H9 (cell line): ENCODE results near the gene KREMEN2. TPM values are rescaled to one million over a fixed set of nuclear protein-coding genes. Genes with fewer than 3 reads are reported as not detected.

Experiments used
- DNase-seq: peaks from one replicate; pipeline ENCODE4 v3.0.0-alpha.2; 2017
- H2AFZ ChIP-seq: one replicate; pipeline ENCODE4 v1.6.1; 2013; ENCODE audit warnings: mild to moderate bottlenecking, low read length, control low read depth, moderate library complexity
- H2AK5ac ChIP-seq: 2 replicates; pipeline ENCODE4 v1.6.1; 2013; ENCODE audit warnings: low read length, control low read depth, mixed read lengths; ENCODE audit not compliant: insufficient read length
- H2BK120ac ChIP-seq: one replicate; pipeline ENCODE4 v1.6.1; 2013; ENCODE audit warnings: low read depth, mild to moderate bottlenecking, low read length, control low read depth, inconsistent platforms; ENCODE audit not compliant: poor library complexity, severe bottlenecking
- H2BK12ac ChIP-seq: 2 replicates; pipeline ENCODE4 v1.6.1; 2013; ENCODE audit warnings: low read length, control low read depth, mixed read lengths, low read depth; ENCODE audit not compliant: insufficient read length
- H2BK15ac ChIP-seq: 2 replicates; pipeline ENCODE4 v1.6.1; 2013; ENCODE audit warnings: low read depth, low read length, control low read depth
- H2BK20ac ChIP-seq: one replicate; pipeline ENCODE4 v1.6.1; 2013; ENCODE audit warnings: low read depth, mild to moderate bottlenecking, low read length, control low read depth, inconsistent platforms; ENCODE audit not compliant: poor library complexity, severe bottlenecking
- H2BK5ac ChIP-seq: 2 replicates; pipeline ENCODE4 v1.6.1; 2013; ENCODE audit warnings: low read length, control low read depth, mixed read lengths; ENCODE audit not compliant: insufficient read length
- H3K14ac ChIP-seq: 2 replicates; pipeline ENCODE4 v1.6.1; 2013; ENCODE audit warnings: low read length, control low read depth; ENCODE audit not compliant: insufficient read depth
- H3K18ac ChIP-seq: 2 replicates; pipeline ENCODE4 v1.6.1; 2013; ENCODE audit warnings: low read depth, mild to moderate bottlenecking, mixed read lengths, low read length, control low read depth; ENCODE audit not compliant: insufficient read length
- H3K23ac ChIP-seq: 2 replicates; pipeline ENCODE4 v1.6.1; 2013; ENCODE audit warnings: low read length, control low read depth, mixed read lengths, low read depth; ENCODE audit not compliant: insufficient read length
- H3K23me2 ChIP-seq: 2 replicates; pipeline ENCODE4 v1.6.1; 2013; ENCODE audit warnings: low read depth, mild to moderate bottlenecking, mixed read lengths, low read length, control low read depth; ENCODE audit not compliant: insufficient read length, poor library complexity, severe bottlenecking
- H3K27ac ChIP-seq: 2 replicates; pipeline ENCODE4 v1.5.1; 2013; ENCODE audit warnings: low read length, control low read depth, mixed read lengths, low read depth; ENCODE audit not compliant: insufficient read length
- H3K27me3 ChIP-seq: 2 replicates; pipeline ENCODE4 v1.6.1; 2013; ENCODE audit warnings: low read length, control low read depth, inconsistent platforms; ENCODE audit not compliant: insufficient read depth
- H3K4ac ChIP-seq: 2 replicates; pipeline ENCODE4 v1.6.1; 2013; ENCODE audit warnings: low read depth, mild to moderate bottlenecking, control low read depth, inconsistent platforms, low read length, moderate library complexity
- H3K4me1 ChIP-seq: 2 replicates; pipeline ENCODE4 v1.6.1; 2013; ENCODE audit warnings: low read length, control low read depth, inconsistent platforms; ENCODE audit not compliant: insufficient read depth
- H3K4me2 ChIP-seq: 2 replicates; pipeline ENCODE4 v1.6.1; 2013; ENCODE audit warnings: low read length, control low read depth, mixed read lengths; ENCODE audit not compliant: insufficient read length, insufficient read depth
- H3K56ac ChIP-seq: 2 replicates; pipeline ENCODE4 v1.6.1; 2013; ENCODE audit warnings: low read depth, mild to moderate bottlenecking, mixed read lengths, low read length, control low read depth; ENCODE audit not compliant: insufficient read length
- H3K79me1 ChIP-seq: 2 replicates; pipeline ENCODE4 v1.6.1; 2013; ENCODE audit warnings: low read depth, mild to moderate bottlenecking, moderate library complexity, low read length, control low read depth, inconsistent platforms; ENCODE audit not compliant: insufficient read depth, poor library complexity, severe bottlenecking
- H3K79me2 ChIP-seq: 2 replicates; pipeline ENCODE4 v1.6.1; 2013; ENCODE audit warnings: low read length, control low read depth, inconsistent platforms; ENCODE audit not compliant: insufficient read depth
- H3K9ac ChIP-seq: 2 replicates; pipeline ENCODE4 v1.6.1; 2013; ENCODE audit warnings: low read length, control low read depth, mixed read lengths; ENCODE audit not compliant: insufficient read length; ENCODE audit errors: extremely low read depth
- H3K9me3 ChIP-seq: one replicate; pipeline ENCODE4 v1.6.1; 2013; ENCODE audit warnings: low read depth, low read length, inconsistent platforms; ENCODE audit not compliant: control insufficient read depth
- H3T11ph ChIP-seq: one replicate; pipeline ENCODE4 v1.6.1; 2013; ENCODE audit warnings: mild to moderate bottlenecking, low read length, control low read depth, inconsistent platforms
- H4K20me1 ChIP-seq: one replicate; pipeline ENCODE4 v1.6.1; 2013; ENCODE audit not compliant: control insufficient read depth, insufficient read length, insufficient read depth
- H4K5ac ChIP-seq: 2 replicates; pipeline ENCODE4 v1.6.1; 2013; ENCODE audit warnings: low read depth, mild to moderate bottlenecking, mixed read lengths, low read length, control low read depth; ENCODE audit not compliant: insufficient read length
- H4K8ac ChIP-seq: replicated peaks from 2 replicates; pipeline ENCODE4 v1.6.1; 2013; ENCODE audit warnings: low read length, control low read depth, mixed read lengths, low read depth; ENCODE audit not compliant: insufficient read length
- H4K91ac ChIP-seq: 2 replicates; pipeline ENCODE4 v1.6.1; 2013; ENCODE audit warnings: low read depth, mild to moderate bottlenecking, moderate library complexity, mixed read lengths, low read length, control low read depth; ENCODE audit not compliant: insufficient read length
- H3K27ac Mint-ChIP-seq, 3 experiments: 2 replicates in 2 of 3; 3 replicates in 1 of 3; pipeline ENCODE4 v1.8.0; 2020 to 2021; ENCODE audit warnings: mixed read lengths in 3 of 3, mild to moderate bottlenecking in 1 of 3, moderate library complexity in 1 of 3
- H3K27me3 Mint-ChIP-seq: 2 replicates; pipeline ENCODE4 v1.8.0; 2021; ENCODE audit warnings: low read depth, mild to moderate bottlenecking, moderate library complexity, mixed read lengths
- H3K36me3 Mint-ChIP-seq, 3 experiments: 2 replicates in 2 of 3; 3 replicates in 1 of 3; pipeline ENCODE4 v1.8.0; 2020 to 2021; ENCODE audit warnings: low read depth in 3 of 3, mixed read lengths in 3 of 3; ENCODE audit not compliant: insufficient read depth in 1 of 3
- H3K4me1 Mint-ChIP-seq, 2 experiments: 2 replicates each; pipeline ENCODE4 v1.8.0; 2020; ENCODE audit warnings: mixed read lengths in 2 of 2
- H3K4me3 Mint-ChIP-seq, 2 experiments: 2 replicates in 1 of 2; 3 replicates in 1 of 2; pipeline ENCODE4 v1.8.0; 2020 to 2021; ENCODE audit warnings: mild to moderate bottlenecking in 2 of 2, mixed read lengths in 2 of 2, moderate library complexity in 1 of 2
- H3K9me3 Mint-ChIP-seq, 2 experiments: 2 replicates in 1 of 2; 3 replicates in 1 of 2; pipeline ENCODE4 v1.8.0; 2020; ENCODE audit warnings: mild to moderate bottlenecking in 2 of 2, mixed read lengths in 2 of 2, moderate library complexity in 1 of 2
- CTCF ChIP-seq: fragments of 200-600 bp; sonication (generic); conservative IDR thresholded peaks from 3 replicates; pipeline ENCODE4 v1.8.0; 2021; ENCODE audit warnings: antibody characterized with exemption, mild to moderate bottlenecking
- WGBS: extraction: QIAGEN DNeasy Blood & Tissue Kit; methylation state at CpG from one replicate; pipeline ENCODE4 v1.1.7; 2013; ENCODE audit warnings: missing lambda C conversion rate, low lambda C conversion rate, mixed read lengths; ENCODE audit not compliant: insufficient read length; ENCODE audit errors: extremely low coverage; 5-methylcytosine and 5-hydroxymethylcytosine counted together
- total RNA-seq: library from RNA; stranded (reverse); gene quantifications from 2 replicates; pipeline ENCODE4 v1.2.1, GENCODE V29; 2021

Gene KREMEN2
- total RNA-seq, 1 experiment from 2014 or later, result 12.8 TPM

- peak; percentile 51 for DNase-seq
These were observed 1.6 kb upstream of the KREMEN2 start for GRCh38 chr16:2962334-2963073.

More at GRCh38 chr16:2962334-2963073, 1.6 kb upstream of the KREMEN2 start:
- Histone ChIP-seq H2AK5ac (no peak overlapping the region), H2BK120ac (no peak overlapping the region), H3K4me1 (no peaks in the 10 kb centered on the region; the same call in 1 of the 2 replicates), H3K79me1 (no peaks in the 10 kb centered on the region), H3K27me3 (no peaks in the 10 kb centered on the region), H2AFZ (no peak overlapping the region), H2BK20ac (no peak overlapping the region), H3K4ac (no peak overlapping the region), H3K27ac (no peak overlapping the region), H2BK12ac (no peak overlapping the region), H3K79me2 (no peaks in the 10 kb centered on the region), H3K9me3 (no peaks in the 10 kb centered on the region), H3K23ac (no peak overlapping the region), H3K23me2 (peaks cover 13% of the 10 kb centered on the region), H2BK5ac (no peak overlapping the region), H4K91ac (no peak overlapping the region), H3K56ac (no peak overlapping the region), H3K9ac (no peak overlapping the region), H3T11ph (no peak overlapping the region), H4K20me1 (no peaks in the 10 kb centered on the region), H4K8ac (no peak overlapping the region), H4K5ac (no peak overlapping the region), H3K4me2 (peak overlapping the region; percentile 36), H3K14ac (no peak overlapping the region), H2BK15ac (no peak overlapping the region), H3K18ac (no peak overlapping the region)
- TF ChIP-seq CTCF, result no peak
- Mint-ChIP-seq H3K27me3 (peaks cover 19% of the 10 kb centered on the region), H3K9me3 (no peaks in the 10 kb centered on the region; a peak in 1 of 5 replicates), H3K4me1 (peaks cover 4 to 7% of the 10 kb centered on the region in 2 experiments; a peak in 3 of 4 replicates), H3K27ac (no peak overlapping the region), H3K4me3 (peak overlapping the region; percentile 54 to 76), H3K36me3 (no peaks in the 10 kb centered on the region)
- WGBS, result no CpG with 5 or more reads among the region's 28 CpGs
